HEK293T (cell line): ENCODE data around the gene TSNAX.

Source experiments
- CTCF ChIA-PET: fragments of 350-600 bp; formaldehyde crosslinking; extraction: SDS; loops from one replicate; lab custom pipeline; 2021; ENCODE audit warnings: antibody characterized with exemption, inconsistent platforms; lab: Yijun Ruan, JAX
- POLR2A ChIA-PET: fragments of 350-600 bp; formaldehyde crosslinking; extraction: SDS; loops from one replicate; lab custom pipeline; 2020; ENCODE audit warnings: antibody characterized with exemption, inconsistent platforms; lab: Yijun Ruan, JAX
- DNase-seq: peaks from one replicate; pipeline ENCODE4 v3.0.0; 2012; ENCODE audit warnings: mixed read lengths; ENCODE audit errors: extremely low spot score
- ARNT ChIP-seq: fragments of 450-650 bp; IDR thresholded peaks from 2 replicates; pipeline ENCODE4 v1.6.1; 2017; ENCODE audit warnings: mild to moderate bottlenecking
- BHLHE40 ChIP-seq: fragments of 450-650 bp; IDR thresholded peaks from 2 replicates; pipeline ENCODE4 v1.6.1; 2016; ENCODE audit warnings: mild to moderate bottlenecking, moderate library complexity, borderline replicate concordance
- CTBP1 ChIP-seq: fragments of 450-650 bp; IDR thresholded peaks from 2 replicates; pipeline ENCODE4 v1.6.1; 2016; ENCODE audit warnings: borderline replicate concordance
- ELF4 ChIP-seq: fragments of 450-650 bp; IDR thresholded peaks from 2 replicates; pipeline ENCODE4 v1.6.1; 2017; ENCODE audit warnings: antibody characterized with exemption
- FOXA1 ChIP-seq: fragments of 450-650 bp; IDR thresholded peaks from 2 replicates; pipeline ENCODE4 v1.6.1; 2016; ENCODE audit warnings: mild to moderate bottlenecking
- FOXK2 ChIP-seq: fragments of 450-650 bp; IDR thresholded peaks from 2 replicates; pipeline ENCODE4 v1.6.1; 2016; ENCODE audit warnings: mild to moderate bottlenecking
- FOXM1 ChIP-seq: fragments of 450-650 bp; IDR thresholded peaks from 2 replicates; pipeline ENCODE4 v1.6.1; 2017; ENCODE audit warnings: mild to moderate bottlenecking, borderline replicate concordance
- HDGF ChIP-seq: fragments of 450-650 bp; IDR thresholded peaks from 2 replicates; pipeline ENCODE4 v1.6.1; 2017; ENCODE audit warnings: antibody characterized with exemption, borderline replicate concordance
- L3MBTL2 ChIP-seq: fragments of 450-650 bp; conservative IDR thresholded peaks from 2 replicates; pipeline ENCODE4 v1.6.1; 2016; ENCODE audit warnings: mild to moderate bottlenecking
- LEF1 ChIP-seq: fragments of 450-650 bp; IDR thresholded peaks from 2 replicates; pipeline ENCODE4 v1.6.1; 2017; ENCODE audit warnings: mild to moderate bottlenecking, borderline replicate concordance
- NFRKB ChIP-seq: fragments of 450-650 bp; IDR thresholded peaks from 2 replicates; pipeline ENCODE4 v1.6.1; 2016; ENCODE audit warnings: mild to moderate bottlenecking, moderate library complexity
- SP1 ChIP-seq: fragments of 450-650 bp; IDR thresholded peaks from 2 replicates; pipeline ENCODE4 v1.6.1; 2017
- SUZ12 ChIP-seq: fragments of 450-650 bp; IDR thresholded peaks from 2 replicates; pipeline ENCODE4 v1.6.1; 2016; ENCODE audit warnings: mild to moderate bottlenecking
- TARDBP ChIP-seq: fragments of 450-650 bp; IDR thresholded peaks from 2 replicates; pipeline ENCODE4 v1.6.1; 2016
- ZNF384 ChIP-seq: fragments of 450-650 bp; IDR thresholded peaks from 2 replicates; pipeline ENCODE4 v1.6.1; 2016
- TF ChIP-seq, protein P1 (sequence below): fragments of 450-650 bp; IDR thresholded peaks from 2 replicates; pipeline ENCODE4 v1.6.1; 2016

The TSNAX gene

DNA sequence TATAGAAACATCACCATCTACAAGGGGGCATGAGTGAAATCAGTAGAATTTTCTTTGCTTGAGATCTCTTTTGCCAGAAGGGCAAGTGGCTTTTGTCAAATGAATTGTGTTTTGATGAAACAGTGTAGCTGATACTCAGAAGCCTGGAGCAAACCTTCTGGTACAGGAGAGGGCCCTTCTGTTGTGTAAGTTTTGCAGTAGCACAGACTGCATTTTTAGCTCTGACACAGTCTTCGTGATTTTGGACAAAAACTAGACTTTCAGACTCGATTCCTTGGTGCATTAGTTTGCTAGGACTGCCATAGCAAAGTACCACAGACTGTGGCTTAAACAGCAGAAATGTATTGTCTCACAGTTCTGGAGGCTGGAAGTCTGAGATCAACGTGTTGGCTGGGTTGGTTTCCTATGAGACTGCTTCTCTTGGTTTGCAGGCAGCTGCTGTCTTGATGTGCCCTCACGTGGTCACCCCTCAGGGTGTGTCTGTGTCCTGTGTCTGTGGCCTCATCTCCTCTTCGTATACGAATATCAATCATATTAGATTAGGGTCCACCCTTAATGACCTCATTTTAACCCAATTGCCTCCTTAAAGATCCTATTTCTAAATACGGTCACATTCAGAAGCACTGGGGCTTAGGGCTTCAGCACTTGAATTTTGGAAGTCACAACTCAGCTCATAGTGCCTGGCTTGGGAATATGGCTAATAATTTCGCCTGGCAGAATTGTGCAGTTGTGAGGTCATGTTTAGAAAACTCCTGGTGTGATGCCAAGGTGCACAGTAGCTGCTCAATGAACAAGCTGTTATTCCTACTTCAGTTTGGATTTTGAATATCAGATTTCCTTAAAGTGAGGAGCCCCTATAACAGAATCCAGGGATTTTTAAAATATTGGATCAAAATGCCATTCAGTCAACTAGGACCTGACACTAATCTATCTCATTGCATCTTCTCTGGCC, 77.0 kb downstream of the TSNAX start:
- no peak for DNase-seq

DNA sequence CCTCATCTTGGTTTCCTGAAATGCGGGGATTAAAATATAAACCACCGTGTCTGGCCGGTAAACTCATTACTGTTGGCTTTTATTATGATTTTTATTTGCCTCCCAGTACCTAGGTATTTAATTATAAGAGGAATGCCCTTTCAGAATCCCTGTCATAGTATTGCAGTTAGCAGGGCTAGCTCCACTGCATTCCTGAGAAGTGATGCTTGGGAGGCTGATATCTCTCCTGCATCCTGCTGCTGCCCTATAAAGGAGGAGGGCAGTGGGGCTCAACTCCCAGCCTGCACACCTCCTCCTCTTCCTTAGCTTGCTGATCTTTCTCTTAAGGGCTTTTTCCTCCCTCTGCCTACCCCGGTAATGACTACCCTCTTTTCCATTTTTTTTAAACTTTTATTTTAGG, 78.2 kb downstream of the TSNAX start:
- DNase-seq: no peak
- POLR2A ChIA-PET: interaction anchor here (1.0 kb wide), 1 partner anchor 269 kb away, joined by 4 read pairs; the partner anchor contains the start of genes EXOC8 and SPRTN

More for the DNA sequence above, 77.0 kb downstream of the TSNAX start:
- TF ChIP-seq NFRKB (no peak), LEF1 (no peak), ARNT (no peak), FOXM1 (no peak), ELF4 (no peak), TARDBP (no peak)
- POLR2A ChIA-PET: no interaction called here
- CTCF ChIA-PET: interaction anchor here (0.5 to 0.8 kb wide), 2 partner anchors 9 to 190 kb away, joined by 3 to 6 read pairs; no protein-coding TSS in a partner anchor

DNA sequence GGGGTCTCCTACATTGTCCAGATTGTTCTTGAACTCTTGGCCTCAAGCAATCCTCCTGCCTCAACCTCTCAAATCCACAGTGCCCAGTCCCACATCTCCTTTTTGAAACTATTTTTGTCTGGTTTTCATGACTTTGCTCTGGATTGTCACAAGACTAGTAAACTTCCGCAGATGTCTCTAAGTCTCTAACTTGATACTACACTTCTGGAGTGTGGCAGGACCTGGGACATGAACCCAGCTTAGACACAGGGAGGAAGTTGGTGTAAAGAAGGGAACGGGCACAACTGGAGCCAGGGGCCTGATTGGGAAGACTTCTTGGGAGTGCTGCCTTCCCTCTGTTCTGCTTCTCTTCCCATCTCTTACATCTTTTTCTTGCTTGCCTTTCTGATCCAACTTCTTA, 81.9 kb downstream of the TSNAX start:
- ChIA-PET CTCF (no interaction called here), POLR2A (no interaction called here)
- DNase-seq: no peak
- TF ChIP-seq TARDBP: no peak
- TF ChIP-seq, protein P1, sequence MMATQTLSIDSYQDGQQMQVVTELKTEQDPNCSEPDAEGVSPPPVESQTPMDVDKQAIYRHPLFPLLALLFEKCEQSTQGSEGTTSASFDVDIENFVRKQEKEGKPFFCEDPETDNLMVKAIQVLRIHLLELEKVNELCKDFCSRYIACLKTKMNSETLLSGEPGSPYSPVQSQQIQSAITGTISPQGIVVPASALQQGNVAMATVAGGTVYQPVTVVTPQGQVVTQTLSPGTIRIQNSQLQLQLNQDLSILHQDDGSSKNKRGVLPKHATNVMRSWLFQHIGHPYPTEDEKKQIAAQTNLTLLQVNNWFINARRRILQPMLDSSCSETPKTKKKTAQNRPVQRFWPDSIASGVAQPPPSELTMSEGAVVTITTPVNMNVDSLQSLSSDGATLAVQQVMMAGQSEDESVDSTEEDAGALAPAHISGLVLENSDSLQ: no peak
- TF ChIP-seq ELF4: no peak
- TF ChIP-seq NFRKB: no peak
- no peak for TF ChIP-seq LEF1
- no peak for TF ChIP-seq FOXM1
- TF ChIP-seq L3MBTL2: no peak
- no peak for TF ChIP-seq SUZ12
- TF ChIP-seq ZNF384: no peak
- no peak for TF ChIP-seq SP1
- no peak for TF ChIP-seq FOXK2
- no peak for TF ChIP-seq CTBP1
- no peak for TF ChIP-seq ARNT
- TF ChIP-seq BHLHE40: no peak
- no peak for TF ChIP-seq HDGF

More for the DNA sequence above, 78.2 kb downstream of the TSNAX start:
- CTCF ChIA-PET: interaction anchor here (0.6 kb wide), 1 partner anchor 381 kb away, joined by 3 read pairs; no protein-coding TSS in a partner anchor
- TF ChIP-seq SUZ12: no peak
- no peak for TF ChIP-seq LEF1
- no peak for TF ChIP-seq FOXK2
- no peak for TF ChIP-seq ARNT
- TF ChIP-seq, protein P1: no peak

DNA sequence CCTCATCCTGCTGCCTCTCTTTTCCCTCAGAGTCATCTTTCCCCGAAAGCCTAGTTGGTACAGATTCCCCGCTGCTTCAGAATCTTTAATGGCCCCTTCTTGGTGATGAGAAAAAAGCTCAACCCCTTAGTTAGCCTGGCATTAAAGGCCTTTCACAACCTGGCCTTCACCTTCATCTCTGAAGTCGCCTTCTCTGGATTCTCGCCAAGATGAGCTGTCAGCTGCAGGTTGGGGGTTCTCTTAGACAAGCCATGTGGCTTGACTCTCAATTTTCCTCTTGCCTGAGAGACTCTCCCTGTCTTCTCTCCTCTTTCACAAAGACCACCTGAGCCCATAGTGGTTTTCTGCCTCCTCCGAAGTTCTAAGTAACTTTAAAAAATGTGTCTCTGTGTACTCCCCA, 82.6 kb downstream of the TSNAX start:
- TF ChIP-seq ARNT (no peak), FOXM1 (no peak), SUZ12 (no peak), L3MBTL2 (no peak), NFRKB (no peak)
- CTCF ChIA-PET: no interaction called here
- POLR2A ChIA-PET: no interaction called here
- DNase-seq: no peak

DNA sequence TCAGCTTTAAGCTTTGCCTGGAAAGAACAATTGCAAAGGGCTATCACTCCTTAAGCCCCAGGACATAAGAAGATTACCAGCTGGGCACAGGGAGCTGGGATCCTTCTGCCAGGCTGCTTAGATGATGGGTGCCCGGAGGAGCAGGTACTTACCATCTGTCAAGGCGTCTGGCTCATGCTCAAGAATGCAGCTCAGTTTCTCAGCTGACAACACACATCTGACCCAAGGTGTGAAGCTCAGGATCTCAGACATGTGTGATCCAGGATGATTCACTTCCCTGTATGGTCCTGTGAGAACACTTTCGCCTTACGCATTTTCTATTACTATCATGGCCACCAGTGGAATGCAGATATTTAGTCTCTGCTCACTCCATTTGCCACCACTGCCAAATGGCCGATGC, 83.4 kb downstream of the TSNAX start:
- TF ChIP-seq, protein P1: no peak
- no peak for TF ChIP-seq L3MBTL2
- TF ChIP-seq FOXA1: no peak
- no peak for TF ChIP-seq FOXK2
- no peak for TF ChIP-seq CTBP1
- TF ChIP-seq HDGF: no peak
- TF ChIP-seq LEF1: no peak
- TF ChIP-seq ELF4: no peak
- TF ChIP-seq SP1: no peak
- TF ChIP-seq BHLHE40: no peak
- TF ChIP-seq TARDBP: no peak
- no peak for TF ChIP-seq FOXM1
- no peak for TF ChIP-seq SUZ12
- no peak for TF ChIP-seq ARNT
- POLR2A ChIA-PET: no interaction called here
- no peak for DNase-seq
- CTCF ChIA-PET: no interaction called here

DNA sequence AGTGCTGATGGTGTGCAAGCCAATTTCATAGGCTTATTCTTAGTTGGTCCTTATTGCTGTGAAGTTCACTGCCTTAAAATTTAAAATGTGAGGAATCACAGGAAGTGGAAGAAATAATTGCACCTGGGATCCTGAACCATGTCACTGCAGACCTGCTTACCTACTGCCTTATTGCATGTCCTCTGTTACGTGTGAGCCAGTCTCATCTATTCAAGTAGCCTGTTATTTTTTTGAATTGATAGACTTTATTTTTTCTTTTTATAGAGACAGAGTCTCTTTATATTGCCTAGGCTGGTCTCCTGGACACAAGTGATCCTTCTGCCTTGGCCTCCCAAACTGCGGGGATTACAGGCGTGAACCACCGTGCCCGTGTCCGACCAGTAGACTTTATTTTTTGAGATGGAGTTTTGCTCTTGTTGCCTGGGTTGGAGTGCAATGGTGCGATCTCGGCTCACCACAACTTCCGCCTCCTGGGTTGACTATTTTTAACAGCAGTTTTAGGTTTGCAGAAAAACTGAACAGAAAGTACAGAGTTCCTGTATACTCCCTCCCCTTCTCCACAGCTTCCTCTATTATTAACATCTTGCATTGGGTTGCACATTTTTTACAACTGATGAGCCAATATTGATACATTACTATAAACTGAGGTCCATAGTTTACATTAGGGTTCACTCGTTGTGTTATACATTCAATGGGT, 84.1 kb downstream of the TSNAX start:
- CTCF ChIA-PET: no interaction called here
- no peak for TF ChIP-seq ELF4
- TF ChIP-seq TARDBP: no peak
- no peak for TF ChIP-seq ZNF384
- TF ChIP-seq CTBP1: no peak
- TF ChIP-seq SP1: no peak
- TF ChIP-seq BHLHE40: no peak
- no peak for TF ChIP-seq FOXM1
- TF ChIP-seq FOXA1: no peak
- no peak for TF ChIP-seq L3MBTL2
- TF ChIP-seq SUZ12: no peak
- TF ChIP-seq, protein P1: no peak
- TF ChIP-seq NFRKB: no peak
- no peak for TF ChIP-seq FOXK2
- TF ChIP-seq ARNT: no peak
- no peak for TF ChIP-seq LEF1
- POLR2A ChIA-PET: no interaction called here
- DNase-seq: no peak
